AG20443 (cell line): ENCODE measurements around the gene LARP4B.

Experiments
- DNase-seq: peaks from one replicate; pipeline ENCODE4 v3.0.0; 2012; ENCODE audit warnings: low spot score, mixed read lengths

Gene LARP4B

DNA sequence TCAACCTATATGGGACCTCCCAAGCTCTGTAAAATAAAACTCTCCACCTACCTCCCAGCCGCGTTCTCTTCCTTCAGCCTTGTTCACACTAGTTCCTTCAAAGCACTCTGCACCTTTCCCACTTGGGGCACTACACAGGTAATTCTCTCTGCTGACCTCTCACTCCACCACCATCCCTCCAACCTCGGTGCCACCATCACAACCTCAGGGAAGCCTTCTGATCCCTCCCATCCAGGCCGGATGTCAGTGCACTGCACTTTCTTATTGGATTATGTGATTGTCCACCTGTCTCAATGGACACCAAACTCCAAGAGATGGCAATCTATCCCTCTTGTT, 7.0 kb downstream of the LARP4B start:
- no peak for DNase-seq

GRCh38 chr10:923844-924523, 7.5 kb downstream of the LARP4B start:
- DNase-seq: no peak

DNA sequence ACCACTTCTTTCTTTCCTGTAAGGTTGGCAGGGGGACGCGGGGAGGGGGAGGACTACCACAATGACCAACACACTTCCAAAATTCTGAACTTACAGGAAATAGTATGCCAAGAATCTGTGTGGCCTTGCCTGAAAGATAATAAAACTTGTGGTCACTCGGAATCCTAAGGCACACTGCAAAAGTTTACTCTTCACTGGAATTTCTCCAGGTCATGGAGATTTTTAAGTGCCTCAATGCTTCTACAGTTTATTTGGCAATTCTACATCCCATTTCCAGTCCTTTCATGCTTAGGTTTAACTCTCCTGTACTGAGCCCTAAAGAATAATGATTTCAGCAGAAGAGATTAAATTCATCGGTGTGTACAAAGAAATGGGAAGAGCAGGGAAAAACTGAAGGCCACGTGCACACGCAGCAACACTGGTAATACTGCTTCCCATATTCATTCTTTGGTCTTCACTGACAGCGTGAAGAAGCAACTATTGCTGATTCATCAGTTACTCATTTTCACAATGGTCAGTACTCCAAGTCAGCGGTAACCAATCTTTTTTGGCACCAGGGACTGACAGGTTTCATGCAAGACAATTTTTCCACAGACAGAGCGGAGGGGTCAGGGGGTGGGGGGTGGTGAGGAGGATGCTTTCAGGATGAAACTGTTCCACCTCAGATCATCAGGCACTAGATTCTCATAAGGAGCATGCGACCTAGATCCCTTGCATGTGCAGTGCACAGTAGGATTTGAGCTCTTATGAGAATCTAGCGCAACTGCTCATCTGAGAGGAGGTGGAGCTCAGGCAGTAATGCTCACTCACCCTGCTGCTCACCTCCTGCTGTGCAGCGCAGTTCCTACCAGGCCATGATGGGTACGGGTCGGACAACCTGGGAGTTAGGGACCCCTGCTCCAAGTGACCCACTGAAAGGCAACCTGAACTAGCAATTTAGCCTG, 9.8 kb downstream of the LARP4B start:
- DNase-seq: peak; percentile 46

DNA sequence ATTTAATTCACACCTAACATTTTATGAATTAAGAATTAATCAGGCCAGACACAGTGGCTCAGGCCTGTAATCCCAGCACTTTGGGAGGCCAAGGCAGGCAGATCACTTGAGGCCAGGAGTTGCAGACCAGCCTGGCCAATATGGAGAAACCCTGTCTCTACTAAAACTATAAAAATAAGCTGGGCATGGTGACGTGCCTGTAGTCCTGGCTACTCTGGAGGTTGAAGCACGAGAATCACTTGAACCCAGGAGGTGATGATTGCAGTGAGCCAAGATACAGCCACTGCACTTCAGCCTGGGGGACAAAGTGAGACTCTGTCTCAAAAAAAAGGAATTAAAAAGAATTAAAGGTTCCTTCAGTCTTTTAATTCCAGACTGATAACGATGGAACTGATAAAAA, 11.1 kb downstream of the LARP4B start:
- DNase-seq: no peak

- DNase-seq: no peak
Observed at GRCh38 chr10:919481-919880, 12.0 kb downstream of the LARP4B start.

- DNase-seq: no peak
Observed at GRCh38 chr10:917999-918398, 13.5 kb downstream of the LARP4B start.

- no peak for DNase-seq
Observed at GRCh38 chr10:917416-917720, 14.1 kb downstream of the LARP4B start.

DNA sequence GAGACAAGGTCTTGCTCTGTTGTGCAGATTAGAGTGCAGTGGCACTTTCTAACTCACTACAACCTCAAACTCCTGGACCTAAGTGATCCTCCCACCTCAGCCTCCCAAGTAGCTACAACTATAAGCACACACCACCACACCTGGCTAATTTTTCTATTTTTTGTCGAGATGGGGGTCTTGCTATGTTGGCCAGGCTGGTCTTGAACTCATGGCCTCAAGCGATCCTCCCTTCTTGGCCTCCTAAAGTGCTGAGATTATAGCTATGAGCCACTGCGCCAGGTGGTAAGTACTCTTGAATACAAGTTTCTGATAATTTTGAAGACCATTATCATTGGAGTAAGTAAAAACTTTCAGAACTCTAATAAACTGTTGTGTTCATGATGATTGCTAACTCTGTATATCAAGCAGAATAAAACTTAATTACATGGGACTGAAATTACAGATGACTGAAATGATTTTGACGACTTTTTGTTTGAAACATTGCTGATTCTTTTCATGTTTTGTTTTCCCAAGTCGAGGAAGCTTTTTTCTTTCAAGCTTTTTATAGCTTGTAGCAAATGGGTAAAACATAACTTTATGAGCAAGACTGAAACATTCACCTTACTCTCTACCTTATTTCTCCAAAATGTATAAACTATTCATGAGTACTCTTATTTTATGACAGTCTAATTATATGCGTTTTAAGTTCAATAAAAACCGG, 14.6 kb downstream of the LARP4B start:
- DNase-seq: no peak

- DNase-seq: peak; percentile 62
Observed at GRCh38 chr10:909831-910230, 21.7 kb downstream of the LARP4B start.

- no peak for DNase-seq
Observed at GRCh38 chr10:905972-906371, 25.5 kb downstream of the LARP4B start.

DNA sequence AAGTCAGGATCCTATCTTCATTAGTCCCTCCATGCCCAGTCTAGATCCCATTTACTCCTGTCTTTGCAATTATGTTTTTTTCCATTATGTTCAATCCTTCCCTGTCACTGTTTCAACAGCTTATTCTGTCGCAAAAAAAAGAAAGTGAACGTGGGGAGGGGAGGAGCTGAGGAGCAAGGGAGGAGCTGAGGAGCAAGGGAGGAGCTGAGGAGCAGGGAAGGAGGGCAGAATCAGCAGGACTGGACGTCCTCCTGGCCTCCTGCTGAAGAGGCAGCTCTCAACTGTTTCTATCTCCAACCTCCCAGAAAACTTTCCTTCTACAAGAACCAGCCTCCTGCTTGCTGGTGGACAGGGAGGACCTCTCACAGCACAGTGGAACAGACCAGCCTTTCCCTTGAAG, 26.0 kb downstream of the LARP4B start:
- peak; percentile 42 for DNase-seq

DNA sequence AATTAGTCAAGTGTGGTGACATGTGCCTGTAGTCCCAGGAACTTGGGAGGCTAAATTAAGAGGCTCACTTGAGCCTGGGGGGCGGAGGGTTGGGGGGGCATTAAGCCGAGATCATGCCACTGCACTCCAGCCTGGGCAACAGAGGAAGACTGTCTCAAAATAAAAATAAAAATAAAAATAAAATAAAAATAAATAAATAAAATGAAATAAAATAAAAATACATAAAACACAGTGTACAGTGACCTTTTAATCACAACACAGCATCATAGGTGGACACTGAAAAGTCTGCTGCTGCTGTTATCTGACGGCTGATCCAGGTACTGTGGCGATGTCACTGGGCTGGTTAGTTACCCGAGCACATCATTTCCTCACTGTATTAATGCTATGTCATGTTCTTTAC, 27.1 kb downstream of the LARP4B start:
- no peak for DNase-seq

- DNase-seq: no peak
Observed at GRCh38 chr10:898141-898540, 33.4 kb downstream of the LARP4B start.

- no peak for DNase-seq
Observed at GRCh38 chr10:896982-897381, 34.5 kb downstream of the LARP4B start.

GRCh38 chr10:895324-895723, 36.2 kb downstream of the LARP4B start:
- no peak for DNase-seq

DNA sequence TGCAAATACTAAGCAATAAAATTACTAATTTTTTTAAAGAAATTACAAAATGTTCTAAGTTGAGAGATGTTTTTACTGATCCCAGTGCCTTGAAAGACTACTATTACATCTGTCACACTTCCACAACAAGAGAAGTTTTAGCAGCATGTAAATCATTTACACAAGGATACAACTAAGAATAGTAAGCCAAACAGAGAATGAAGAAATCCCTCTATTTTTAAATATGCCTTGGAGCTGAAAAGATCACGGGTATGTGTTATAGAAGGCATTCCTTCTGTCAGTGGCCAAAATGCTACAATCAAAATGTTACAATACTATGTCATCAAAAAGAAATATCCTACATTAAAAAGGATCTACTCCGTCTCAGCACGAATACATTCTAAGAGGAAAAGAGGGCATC, 52.6 kb downstream of the LARP4B start:
- DNase-seq: no peak

GRCh38 chr10:878333-878759, 53.2 kb downstream of the LARP4B start:
- DNase-seq: no peak

- no peak for DNase-seq
Observed at GRCh38 chr10:876438-876837, 55.1 kb downstream of the LARP4B start.

- DNase-seq: no peak
Observed at GRCh38 chr10:873020-873419, 58.5 kb downstream of the LARP4B start.

DNA sequence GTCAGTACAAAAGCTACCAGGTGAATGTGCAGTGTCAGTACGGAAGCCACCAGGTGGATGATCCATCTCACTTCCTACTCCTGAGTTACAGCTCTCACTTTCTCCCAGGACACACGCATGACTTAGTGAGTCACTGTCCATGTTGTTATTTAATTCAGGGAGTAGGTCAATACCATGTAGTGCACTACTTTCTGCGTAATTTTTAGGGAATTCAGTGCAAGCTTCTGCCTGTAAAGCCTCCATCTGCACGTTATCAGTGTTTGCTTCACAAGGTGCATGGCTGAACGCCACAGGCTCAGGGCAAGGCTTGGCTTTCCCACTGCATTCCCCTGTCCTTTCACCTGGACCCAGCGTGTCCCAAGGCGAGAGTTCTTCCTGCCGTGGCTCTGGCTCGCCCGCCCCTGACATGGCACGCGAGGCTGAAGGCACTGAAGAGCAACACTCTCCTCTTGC, 59.5 kb downstream of the LARP4B start:
- no peak for DNase-seq

DNA sequence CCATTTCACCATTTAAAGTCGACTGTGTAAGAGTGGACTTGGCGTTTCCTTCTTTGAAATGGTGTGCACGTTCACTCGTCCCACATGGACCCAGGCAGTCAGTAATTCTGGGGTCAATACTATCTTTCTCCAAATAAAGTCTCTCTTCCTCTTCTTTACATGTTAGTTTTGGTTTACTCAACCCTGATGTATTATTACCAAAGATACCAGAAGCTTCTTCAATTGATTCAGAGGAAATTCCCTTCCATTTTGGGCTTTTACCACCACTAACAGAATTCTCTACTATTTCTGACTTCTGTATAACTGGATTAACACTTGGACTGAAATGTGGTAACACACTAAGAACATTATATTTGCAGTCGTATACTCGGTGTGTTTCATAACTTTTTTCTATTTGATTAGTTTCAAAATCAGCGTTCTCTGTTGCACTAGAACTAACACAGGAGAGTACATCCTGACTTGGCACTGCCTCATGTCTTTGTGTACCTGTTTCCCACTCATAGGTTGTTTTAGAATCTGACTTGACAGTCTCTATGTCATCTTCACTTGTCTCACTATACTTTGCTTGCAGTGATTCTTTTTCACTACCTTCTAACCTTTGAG, 60.8 kb downstream of the LARP4B start:
- no peak for DNase-seq

GRCh38 chr10:869171-869570, 62.3 kb downstream of the LARP4B start:
- DNase-seq: no peak

DNA sequence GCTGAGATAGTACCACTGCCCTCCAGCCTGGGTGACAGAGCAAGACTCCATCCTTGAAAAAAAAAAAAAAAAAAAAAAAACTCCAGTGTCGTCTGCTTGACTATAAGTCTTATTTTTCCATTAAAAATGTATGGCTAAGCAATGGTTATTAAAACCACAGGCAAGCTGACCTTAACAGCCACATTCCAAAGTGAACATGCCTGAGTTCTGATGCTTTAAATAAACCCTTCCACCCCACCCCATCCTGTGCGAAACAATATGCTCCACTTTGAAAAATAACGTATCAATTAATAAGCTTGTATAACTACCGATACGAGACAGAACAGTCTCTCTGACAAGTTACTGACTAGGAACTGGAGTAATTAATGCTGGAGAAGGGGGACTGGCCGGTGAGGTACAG, 63.7 kb downstream of the LARP4B start:
- DNase-seq: no peak
